IPS-NIHi7 (cell line): ENCODE measurements around the gene SHCBP1.

Source experiments
- DNase-seq: peaks from one replicate; pipeline ENCODE4 v3.0.0; 2012; ENCODE audit warnings: mixed read lengths; ENCODE audit errors: extremely low spot score

The SHCBP1 gene

GRCh38 chr16:46618516-46618915 lies 2.7 kb downstream of the SHCBP1 start:
- no peak for DNase-seq

GRCh38 chr16:46614006-46614405 lies 7.2 kb downstream of the SHCBP1 start:
- DNase-seq, result no peak

GRCh38 chr16:46613352-46613751 lies 7.8 kb downstream of the SHCBP1 start:
- no peak for DNase-seq

GRCh38 chr16:46612121-46612520 lies 9.1 kb downstream of the SHCBP1 start:
- DNase-seq, result no peak

- DNase-seq, result no peak
Measured at GRCh38 chr16:46607529-46607928, 13.7 kb downstream of the SHCBP1 start.

- DNase-seq, result no peak
Measured at GRCh38 chr16:46606231-46606630, 14.9 kb downstream of the SHCBP1 start.

- no peak for DNase-seq
Measured at GRCh38 chr16:46591257-46591656, 29.9 kb downstream of the SHCBP1 start.

GRCh38 chr16:46586011-46586577 lies 35.1 kb downstream of the SHCBP1 start:
- DNase-seq, result no peak

- no peak for DNase-seq
Measured at GRCh38 chr16:46583036-46583435, 38.1 kb downstream of the SHCBP1 start.

GRCh38 chr16:46582313-46582712 lies 38.9 kb downstream of the SHCBP1 start:
- DNase-seq, result no peak

- no peak for DNase-seq
Measured at GRCh38 chr16:46577988-46578579, 43.1 kb downstream of the SHCBP1 start.

GRCh38 chr16:46573834-46574159 lies 47.4 kb downstream of the SHCBP1 start:
- no peak for DNase-seq

- DNase-seq, result peak; percentile 51
Measured at GRCh38 chr16:46573008-46573833, 48.0 kb downstream of the SHCBP1 start.

GRCh38 chr16:46569231-46569735 lies 51.9 kb downstream of the SHCBP1 start:
- DNase-seq, result no peak

- DNase-seq, result no peak
Measured at GRCh38 chr16:46568472-46569230, 52.5 kb downstream of the SHCBP1 start.

- no peak for DNase-seq
Measured at GRCh38 chr16:46562979-46563378, 58.2 kb downstream of the SHCBP1 start.

- no peak for DNase-seq
Measured at GRCh38 chr16:46558018-46558417, 63.2 kb downstream of the SHCBP1 start.

GRCh38 chr16:46555951-46556350 lies 65.2 kb downstream of the SHCBP1 start:
- no peak for DNase-seq

GRCh38 chr16:46554435-46554834 lies 66.7 kb downstream of the SHCBP1 start:
- peak; percentile 37 for DNase-seq

- no peak for DNase-seq
Measured at GRCh38 chr16:46549477-46549876, 71.7 kb downstream of the SHCBP1 start.
